Neural progenitor cell (in vitro differentiated cells): ENCODE data around the gene KRT6C. TPM values are rescaled to one million over a fixed set of nuclear protein-coding genes. Genes with fewer than 3 reads are reported as not detected.

ENCODE experiments used
- DNase-seq: peaks from one replicate; pipeline ENCODE4 v3.0.0-alpha.2; 2016; ENCODE audit warnings: low spot score
- H2AFZ ChIP-seq: fragments of 200-600 bp; sonication (generic); replicated peaks from 2 replicates; pipeline ENCODE4 v1.6.1; 2016; ENCODE audit warnings: antibody characterized with exemption
- H3F3A ChIP-seq: fragments of 200-600 bp; sonication (generic); 2 replicates; pipeline ENCODE4 v1.6.1; 2016; ENCODE audit warnings: antibody characterized with exemption, low read depth
- H3K27ac ChIP-seq: fragments of 200-600 bp; sonication (generic); 2 replicates; pipeline ENCODE4 v1.5.1; 2016; ENCODE audit warnings: mild to moderate bottlenecking
- H3K27me3 ChIP-seq: fragments of 200-600 bp; sonication (generic); 2 replicates; pipeline ENCODE4 v1.6.1; 2016; ENCODE audit warnings: mild to moderate bottlenecking, moderate library complexity
- H3K36me3 ChIP-seq: fragments of 200-600 bp; sonication (generic); 2 replicates; pipeline ENCODE4 v1.5.1; 2016
- H3K4me1 ChIP-seq: fragments of 200-600 bp; sonication (generic); 2 replicates; pipeline ENCODE4 v1.6.1; 2016; ENCODE audit warnings: mixed run types
- H3K4me2 ChIP-seq: fragments of 200-600 bp; sonication (generic); 2 replicates; pipeline ENCODE4 v1.6.1; 2016
- H3K4me3 ChIP-seq: fragments of 200-600 bp; sonication (generic); 2 replicates; pipeline ENCODE4 v1.5.1; 2016
- H3K79me2 ChIP-seq: fragments of 200-600 bp; sonication (generic); 2 replicates; pipeline ENCODE4 v1.6.1; 2016; ENCODE audit warnings: low read depth
- H3K9ac ChIP-seq: fragments of 200-600 bp; sonication (generic); 2 replicates; pipeline ENCODE4 v1.6.1; 2016
- H3K9me3 ChIP-seq: fragments of 200-600 bp; sonication (generic); 2 replicates; pipeline ENCODE4 v1.5.1; 2016; ENCODE audit warnings: low read depth
- H4K20me1 ChIP-seq: fragments of 200-600 bp; sonication (generic); 2 replicates; pipeline ENCODE4 v1.6.1; 2016; ENCODE audit warnings: low read depth
- H3K27ac Mint-ChIP-seq: 3 replicates; pipeline ENCODE4 v1.8.0; 2021; ENCODE audit warnings: mixed read lengths
- H3K27me3 Mint-ChIP-seq: 2 replicates; pipeline ENCODE4 v1.8.0; 2022; ENCODE audit warnings: low read depth, mild to moderate bottlenecking, inconsistent platforms, moderate library complexity, mixed read lengths; ENCODE audit not compliant: insufficient read depth
- H3K36me3 Mint-ChIP-seq: 3 replicates; pipeline ENCODE4 v1.8.0; 2021; ENCODE audit warnings: mixed read lengths
- H3K4me1 Mint-ChIP-seq: 3 replicates; pipeline ENCODE4 v1.8.0; 2021; ENCODE audit warnings: mixed read lengths
- H3K4me3 Mint-ChIP-seq: 3 replicates; pipeline ENCODE4 v1.8.0; 2021; ENCODE audit warnings: mild to moderate bottlenecking, moderate library complexity, mixed read lengths
- H3K9me3 Mint-ChIP-seq: 3 replicates; pipeline ENCODE4 v1.8.0; 2020; ENCODE audit warnings: mixed read lengths
- CTCF ChIP-seq: fragments of 200-600 bp; sonication (generic); IDR thresholded peaks from 2 replicates; pipeline ENCODE4 v1.5.1; 2017; ENCODE audit warnings: antibody characterized with exemption, mild to moderate bottlenecking
- EZH2 ChIP-seq: fragments of 200-600 bp; sonication (generic); IDR thresholded peaks from 2 replicates; pipeline ENCODE4 v1.6.1; 2017; ENCODE audit warnings: antibody characterized with exemption, mild to moderate bottlenecking, moderate library complexity
- EZH2phosphoT487 ChIP-seq: fragments of 200-600 bp; sonication (generic); IDR thresholded peaks from 2 replicates; pipeline ENCODE4 v1.6.1; 2017; ENCODE audit warnings: antibody characterized with exemption
- total RNA-seq: library from RNA; depleted of rRNA; stranded (reverse); fragments of >200 nt; gene quantifications from 2 replicates; pipeline ENCODE4 v1.2.3, GENCODE V29; 2015; ENCODE audit warnings: low replicate concordance

The KRT6C gene
- total RNA-seq, 1 donor from 2014 or later, result not detected

- peaks cover 13% of the 10 kb centered on the region for H3F3A ChIP-seq
- no peaks in the 10 kb centered on the region for H3K36me3 Mint-ChIP-seq
- no peaks in the 10 kb centered on the region for H4K20me1 ChIP-seq
- H3K27me3 Mint-ChIP-seq, result no peaks in the 10 kb centered on the region
- H3K27ac ChIP-seq, result no peak overlapping the region
- H2AFZ ChIP-seq, result no peak overlapping the region
- no peaks in the 10 kb centered on the region for H3K9me3 ChIP-seq
- H3K36me3 ChIP-seq, result no peaks in the 10 kb centered on the region
- H3K4me3 Mint-ChIP-seq, result no peak overlapping the region
- TF ChIP-seq EZH2phosphoT487, result no peak
- no peak for TF ChIP-seq EZH2
- no peak for TF ChIP-seq CTCF
- H3K4me1 ChIP-seq, result peaks cover 18% of the 10 kb centered on the region
- H3K27ac Mint-ChIP-seq, result no peak overlapping the region
- no peaks in the 10 kb centered on the region for H3K27me3 ChIP-seq
- H3K4me2 ChIP-seq, result no peak overlapping the region
- no peaks in the 10 kb centered on the region for H3K79me2 ChIP-seq
- no peak overlapping the region for H3K4me3 ChIP-seq
- no peak for DNase-seq
- peaks cover 2% of the 10 kb centered on the region for H3K9me3 Mint-ChIP-seq
- H3K4me1 Mint-ChIP-seq, result peaks cover 21% of the 10 kb centered on the region
- H3K9ac ChIP-seq, result no peak overlapping the region
Observed at GRCh38 chr12:52498946-52499345, 25.3 kb upstream of the KRT6C start.

DNA sequence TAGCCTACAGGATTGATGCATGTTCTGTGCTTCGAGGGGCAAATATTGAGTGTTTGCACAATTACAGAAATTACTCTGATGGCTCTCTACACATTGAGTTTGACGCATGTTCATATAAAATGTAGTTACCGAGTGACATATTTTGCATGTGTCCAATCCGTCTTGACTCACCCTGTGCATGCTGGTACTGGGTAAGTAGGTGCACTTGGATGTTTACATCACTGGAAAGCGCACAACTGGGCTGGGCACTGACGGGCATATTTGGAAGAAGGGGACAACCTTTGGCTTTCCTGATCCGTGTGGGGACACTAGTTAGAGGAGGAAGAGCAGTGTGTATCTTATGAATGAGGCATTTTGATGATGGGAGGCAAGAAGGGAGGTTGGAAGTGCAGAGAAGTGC lies 24.4 kb upstream of the KRT6C start:
- DNase-seq, result no peak
- Mint-ChIP-seq H3K27me3 (no peaks in the 10 kb centered on the region), H3K36me3 (no peaks in the 10 kb centered on the region), H3K9me3 (peaks cover 2% of the 10 kb centered on the region), H3K4me3 (no peak overlapping the region), H3K27ac (no peak overlapping the region), H3K4me1 (peaks cover 21% of the 10 kb centered on the region)
- Histone ChIP-seq H3K27ac (no peak overlapping the region), H2AFZ (no peak overlapping the region), H3K27me3 (no peaks in the 10 kb centered on the region), H3K4me2 (no peak overlapping the region), H3K79me2 (no peaks in the 10 kb centered on the region), H3K9me3 (no peaks in the 10 kb centered on the region), H3K36me3 (no peaks in the 10 kb centered on the region), H4K20me1 (no peaks in the 10 kb centered on the region), H3K9ac (no peak overlapping the region), H3K4me1 (peaks cover 18% of the 10 kb centered on the region), H3K4me3 (no peak overlapping the region), H3F3A (peaks cover 13% of the 10 kb centered on the region)
- TF ChIP-seq CTCF (no peak), EZH2 (no peak), EZH2phosphoT487 (no peak)

DNA sequence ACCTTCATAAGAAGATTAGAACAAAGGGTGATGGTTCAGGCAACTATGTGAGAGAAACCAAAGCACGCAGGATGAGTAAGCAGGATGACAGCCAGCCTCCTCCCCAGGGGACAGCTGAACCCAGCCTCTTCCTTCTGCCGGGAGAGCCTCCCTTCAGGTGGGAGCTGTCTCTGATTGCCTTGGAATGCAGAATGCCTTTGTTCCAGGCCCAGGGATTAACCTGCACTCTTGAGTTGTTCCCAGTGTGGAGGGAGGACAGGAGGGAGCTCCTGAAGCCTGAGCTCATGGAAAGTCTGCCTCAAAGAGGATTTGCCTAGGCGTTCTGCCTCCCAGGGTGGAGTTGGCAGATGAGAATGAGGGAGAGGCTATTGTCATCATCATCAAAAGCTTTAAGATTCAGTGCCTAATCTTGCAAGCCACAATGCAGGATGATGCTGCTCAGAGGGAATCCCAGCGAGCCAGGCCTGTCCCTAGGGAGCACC lies 23.0 kb upstream of the KRT6C start:
- Mint-ChIP-seq H3K4me3 (no peak overlapping the region), H3K27me3 (no peaks in the 10 kb centered on the region), H3K36me3 (no peaks in the 10 kb centered on the region), H3K4me1 (peaks cover 21% of the 10 kb centered on the region), H3K27ac (no peak overlapping the region), H3K9me3 (no peaks in the 10 kb centered on the region)
- no peak for TF ChIP-seq EZH2
- TF ChIP-seq CTCF, result no peak
- TF ChIP-seq EZH2phosphoT487, result no peak
- peak; percentile 60 for DNase-seq
- H2AFZ ChIP-seq, result no peak overlapping the region
- no peaks in the 10 kb centered on the region for H3K79me2 ChIP-seq
- no peak overlapping the region for H3K9ac ChIP-seq
- H3K4me1 ChIP-seq, result peaks cover 18% of the 10 kb centered on the region
- no peaks in the 10 kb centered on the region for H4K20me1 ChIP-seq
- H3K4me3 ChIP-seq, result no peak overlapping the region
- H3K36me3 ChIP-seq, result no peaks in the 10 kb centered on the region
- H3K9me3 ChIP-seq, result no peaks in the 10 kb centered on the region
- H3K27ac ChIP-seq, result peak overlapping the region; percentile 4
- peak overlapping the region; percentile 23 for H3K4me2 ChIP-seq
- H3F3A ChIP-seq, result peaks cover 13% of the 10 kb centered on the region
- H3K27me3 ChIP-seq, result no peaks in the 10 kb centered on the region
